ENCODE measurements around the gene BTF3L4.

GRCh38 chr1:52056937-52057231 is 789 bp downstream of the BTF3L4 start:
- TF ChIP-seq CTCF (IDR thresholded peaks at IDR 0.05) (no peak), POLR2AphosphoS5 (IDR thresholded peaks at IDR 0.05; ENCODE audit: low read depth, low read length) (no peak)
- TF ChIP-seq, protein P1, sequence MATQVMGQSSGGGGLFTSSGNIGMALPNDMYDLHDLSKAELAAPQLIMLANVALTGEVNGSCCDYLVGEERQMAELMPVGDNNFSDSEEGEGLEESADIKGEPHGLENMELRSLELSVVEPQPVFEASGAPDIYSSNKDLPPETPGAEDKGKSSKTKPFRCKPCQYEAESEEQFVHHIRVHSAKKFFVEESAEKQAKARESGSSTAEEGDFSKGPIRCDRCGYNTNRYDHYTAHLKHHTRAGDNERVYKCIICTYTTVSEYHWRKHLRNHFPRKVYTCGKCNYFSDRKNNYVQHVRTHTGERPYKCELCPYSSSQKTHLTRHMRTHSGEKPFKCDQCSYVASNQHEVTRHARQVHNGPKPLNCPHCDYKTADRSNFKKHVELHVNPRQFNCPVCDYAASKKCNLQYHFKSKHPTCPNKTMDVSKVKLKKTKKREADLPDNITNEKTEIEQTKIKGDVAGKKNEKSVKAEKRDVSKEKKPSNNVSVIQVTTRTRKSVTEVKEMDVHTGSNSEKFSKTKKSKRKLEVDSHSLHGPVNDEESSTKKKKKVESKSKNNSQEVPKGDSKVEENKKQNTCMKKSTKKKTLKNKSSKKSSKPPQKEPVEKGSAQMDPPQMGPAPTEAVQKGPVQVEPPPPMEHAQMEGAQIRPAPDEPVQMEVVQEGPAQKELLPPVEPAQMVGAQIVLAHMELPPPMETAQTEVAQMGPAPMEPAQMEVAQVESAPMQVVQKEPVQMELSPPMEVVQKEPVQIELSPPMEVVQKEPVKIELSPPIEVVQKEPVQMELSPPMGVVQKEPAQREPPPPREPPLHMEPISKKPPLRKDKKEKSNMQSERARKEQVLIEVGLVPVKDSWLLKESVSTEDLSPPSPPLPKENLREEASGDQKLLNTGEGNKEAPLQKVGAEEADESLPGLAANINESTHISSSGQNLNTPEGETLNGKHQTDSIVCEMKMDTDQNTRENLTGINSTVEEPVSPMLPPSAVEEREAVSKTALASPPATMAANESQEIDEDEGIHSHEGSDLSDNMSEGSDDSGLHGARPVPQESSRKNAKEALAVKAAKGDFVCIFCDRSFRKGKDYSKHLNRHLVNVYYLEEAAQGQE (IDR thresholded peaks at IDR 0.05; ENCODE audit: insufficient read depth in 1 of 2, low read depth in 2 of 2, low read length in 1 of 2) = no peak
